DMS114 treated with DMSO at 0.1 percent for 48 hours (cell line): Measurements from ENCODE around the gene FNDC3B.
"Not testable (repeated sequence)": the region's sequence is repeated elsewhere in the genome, so short reads cannot be mapped to it uniquely, and the experiment has no call there.

ENCODE experiments used
- DNase-seq: peaks from one replicate; lab custom pipeline; 2025; ENCODE audit not compliant: unreplicated experiment; lab: John Stamatoyannopoulos, UW

The FNDC3B gene

DNA sequence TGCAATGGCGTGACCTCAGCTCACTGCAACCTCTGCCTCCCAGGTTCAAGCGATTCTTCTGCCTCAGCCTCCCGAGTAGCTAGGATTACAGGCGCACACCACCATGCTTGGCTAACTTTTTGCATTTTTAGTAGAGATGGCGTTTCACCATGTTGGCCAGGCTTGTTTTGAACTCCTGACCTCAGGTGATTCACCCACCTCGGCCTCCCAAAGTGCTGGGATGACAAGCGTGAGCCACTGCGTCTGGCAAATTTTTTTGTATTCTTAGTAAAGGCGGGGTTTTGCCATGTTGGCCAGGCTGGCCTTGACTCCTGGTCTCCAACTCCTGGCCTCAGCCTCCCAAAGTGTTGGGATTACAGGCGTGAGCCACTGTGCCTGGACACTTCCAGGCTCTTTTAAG lies 215.9 kb downstream of the FNDC3B start:
- not testable (repeated sequence) for DNase-seq

GRCh38 chr3:172256101-172256734 lies 216.8 kb downstream of the FNDC3B start:
- DNase-seq, result no peak

GRCh38 chr3:172257648-172258400 lies 218.4 kb downstream of the FNDC3B start:
- no peak for DNase-seq

DNA sequence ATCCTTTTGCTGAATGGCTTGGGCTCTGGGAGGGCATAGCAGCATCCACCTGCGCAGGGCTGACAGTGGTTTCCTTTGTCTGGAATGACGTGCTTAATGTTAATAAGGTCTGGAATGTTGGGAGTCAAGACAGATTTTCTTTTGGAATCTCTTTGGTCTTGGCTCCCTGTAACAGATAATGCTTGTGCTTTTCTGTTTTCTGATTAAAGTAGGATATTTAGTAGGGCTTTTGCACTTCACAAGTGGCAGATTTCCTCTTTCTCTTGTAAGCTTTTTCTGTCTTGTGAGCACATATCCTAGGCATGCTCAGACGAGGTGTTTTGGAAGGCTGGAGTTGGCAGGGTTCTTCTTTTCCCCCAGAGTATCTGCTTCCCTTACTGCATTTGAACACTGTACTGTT lies 219.2 kb downstream of the FNDC3B start:
- no peak for DNase-seq

DNA sequence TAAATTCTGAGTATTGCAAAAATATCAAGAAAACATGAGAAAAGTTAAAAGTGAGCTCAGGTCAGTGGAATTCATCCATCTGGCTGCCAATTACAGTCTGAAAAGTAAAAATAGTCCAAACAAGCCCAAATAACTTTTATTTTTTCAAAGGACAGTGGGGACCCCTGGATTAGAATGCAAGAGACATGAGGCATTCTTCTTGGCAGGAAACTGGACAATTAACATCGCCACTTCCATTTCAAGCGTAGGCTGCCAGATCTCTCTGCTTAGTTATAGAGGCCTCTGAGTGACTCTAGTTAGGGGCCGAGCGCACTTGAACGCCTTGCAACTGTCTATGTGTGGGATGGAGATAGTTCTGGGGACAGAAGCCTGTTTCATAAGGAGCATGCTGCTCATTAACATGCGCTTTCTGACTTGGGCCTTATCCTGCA lies 219.7 kb downstream of the FNDC3B start:
- no peak for DNase-seq

DNA sequence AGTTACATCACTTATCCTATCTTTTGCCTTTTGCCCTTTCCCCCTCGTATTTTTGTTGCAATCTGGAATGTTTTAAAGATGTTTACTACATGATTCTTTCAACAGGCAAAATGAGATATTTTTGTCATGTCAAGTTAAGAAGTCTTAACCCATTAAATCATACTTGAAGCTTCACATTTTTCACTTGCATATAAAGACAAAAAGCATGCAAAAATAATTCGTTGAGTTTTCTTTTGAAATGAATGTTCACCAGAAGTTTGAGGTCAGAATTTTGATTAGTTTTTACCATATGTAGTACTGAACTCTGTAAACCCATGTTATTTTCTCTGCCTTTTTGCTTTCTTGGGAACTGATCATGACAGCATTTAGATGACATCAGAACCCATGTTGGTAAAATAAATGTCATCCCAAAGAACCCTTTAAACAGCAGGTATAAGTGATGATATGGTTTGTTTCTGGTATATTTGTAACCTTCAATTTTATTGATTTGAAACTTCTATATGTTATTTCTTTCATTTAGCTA lies 220.4 kb downstream of the FNDC3B start:
- DNase-seq, result no peak

GRCh38 chr3:172260381-172260780 lies 221.0 kb downstream of the FNDC3B start:
- DNase-seq, result no peak

DNA sequence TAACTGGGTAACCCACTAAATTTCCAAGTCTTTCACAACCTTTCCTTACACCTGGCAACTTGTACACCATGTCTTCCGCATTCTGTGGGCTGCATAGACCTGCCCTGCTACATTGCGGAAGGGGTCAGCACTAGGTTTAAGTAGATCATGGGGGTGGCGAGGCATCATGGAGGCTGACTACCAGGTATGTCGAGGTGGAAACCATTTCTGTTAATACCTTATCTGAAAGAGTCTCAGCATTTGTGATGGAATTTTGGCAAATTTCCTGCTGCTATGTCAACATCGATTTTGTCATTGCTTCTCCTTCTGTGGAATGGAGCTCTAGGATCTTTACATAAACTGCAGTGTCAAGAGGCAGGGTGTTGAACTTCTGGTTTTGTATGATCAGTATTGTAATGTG lies 221.7 kb downstream of the FNDC3B start:
- no peak for DNase-seq

- no peak for DNase-seq
Measured at GRCh38 chr3:172262991-172263608, 223.7 kb downstream of the FNDC3B start.

DNA sequence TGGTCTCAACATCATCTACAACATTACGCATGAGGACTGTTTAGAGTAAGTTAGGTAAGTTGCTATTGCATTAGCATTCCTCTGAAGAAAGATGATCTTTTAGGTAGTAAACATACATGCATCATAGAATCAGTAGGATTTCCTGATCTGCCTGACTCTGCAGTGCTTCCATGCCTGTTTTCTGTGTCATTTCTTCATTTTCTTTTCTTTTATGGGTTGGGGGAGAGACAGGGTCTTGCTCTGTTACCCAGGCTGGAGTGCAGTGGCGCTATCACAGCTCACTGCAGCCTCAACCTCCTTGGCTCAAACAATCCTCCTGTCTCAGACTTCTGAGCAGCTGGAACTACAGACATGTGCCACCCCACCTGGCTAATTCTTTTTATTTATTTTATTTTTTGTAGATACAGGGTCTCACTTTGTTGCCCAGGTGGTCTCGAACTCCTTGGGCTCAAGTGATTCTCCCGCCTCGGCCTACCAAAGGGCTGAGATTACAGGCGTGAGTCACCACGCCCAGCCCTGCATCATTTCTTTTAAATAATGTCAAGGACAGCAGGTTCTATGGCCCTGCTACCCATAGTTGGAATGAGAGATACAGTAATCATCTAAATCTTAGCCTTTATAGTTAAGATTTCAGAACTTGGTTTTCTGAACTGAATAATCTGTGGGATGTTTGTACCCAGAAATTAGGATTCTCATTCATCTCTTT lies 224.6 kb downstream of the FNDC3B start:
- no peak for DNase-seq

DNA sequence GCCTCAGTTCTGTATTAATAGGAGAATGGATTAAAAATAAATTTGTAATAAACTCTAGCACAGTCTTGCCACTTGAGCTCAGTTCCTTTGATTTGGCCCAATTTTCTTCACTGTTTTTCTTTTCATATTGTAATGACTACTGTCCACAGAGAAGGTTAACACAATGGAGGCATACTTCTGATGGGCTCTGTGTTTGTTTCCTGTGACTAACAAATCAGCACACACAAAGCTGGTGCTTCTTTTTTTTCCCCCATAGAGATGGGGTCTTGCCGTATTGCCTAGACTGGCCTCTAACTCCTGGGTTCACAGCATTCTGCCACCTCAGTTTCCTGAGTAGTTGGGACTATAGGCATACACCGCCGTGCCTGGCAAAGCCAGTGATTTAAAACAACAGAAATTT lies 226.7 kb downstream of the FNDC3B start:
- DNase-seq, result no peak

DNA sequence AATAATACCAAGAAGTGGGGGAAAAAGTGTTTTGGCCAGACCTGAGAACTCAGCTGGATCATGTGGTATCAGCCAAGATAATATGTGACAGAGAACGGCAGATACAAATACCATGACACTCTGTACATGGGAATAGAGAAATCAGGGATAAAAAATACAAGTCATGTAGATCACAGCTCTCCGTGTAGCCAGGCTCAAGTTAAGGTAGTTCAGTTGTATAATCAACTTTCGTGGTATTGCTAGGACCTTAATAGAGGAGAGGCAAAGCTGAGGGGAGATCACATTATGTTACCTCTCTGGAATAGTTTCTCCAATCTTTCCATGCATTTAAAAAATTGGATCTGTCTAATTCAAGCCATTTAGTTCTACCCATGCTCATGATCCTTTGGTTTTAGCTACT lies 229.0 kb downstream of the FNDC3B start:
- DNase-seq, result no peak

- DNase-seq, result no peak
Measured at GRCh38 chr3:172268868-172269267, 229.5 kb downstream of the FNDC3B start.

- no peak for DNase-seq
Measured at GRCh38 chr3:172270557-172271166, 231.3 kb downstream of the FNDC3B start.

DNA sequence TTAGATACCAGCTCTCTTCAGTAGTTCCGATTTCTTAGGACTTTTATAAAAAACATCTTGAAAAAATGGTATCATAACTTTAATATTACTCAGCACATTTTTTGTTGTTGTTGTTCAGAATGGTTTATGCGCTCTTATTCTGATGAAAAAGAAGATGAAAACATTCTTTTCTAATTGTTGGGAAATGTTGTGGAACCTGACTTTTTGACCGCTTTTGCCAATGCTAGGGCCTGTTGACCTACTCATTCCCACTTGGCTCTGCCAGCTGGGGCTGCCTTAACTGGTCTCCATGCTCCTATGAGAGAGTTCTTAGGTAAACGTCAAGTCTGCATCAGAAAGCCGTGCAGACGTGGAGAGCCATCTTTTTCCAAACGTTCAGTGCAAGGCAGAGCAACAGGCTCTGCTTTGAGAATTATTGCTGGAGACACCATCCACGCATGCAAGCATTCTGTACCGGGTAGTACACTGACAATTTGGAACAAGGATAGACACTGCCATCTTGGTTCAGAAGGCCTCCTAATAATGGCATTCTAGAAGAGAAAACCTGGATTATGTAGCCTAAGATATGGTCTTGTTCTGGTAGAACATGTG lies 232.1 kb downstream of the FNDC3B start:
- DNase-seq, result no peak

DNA sequence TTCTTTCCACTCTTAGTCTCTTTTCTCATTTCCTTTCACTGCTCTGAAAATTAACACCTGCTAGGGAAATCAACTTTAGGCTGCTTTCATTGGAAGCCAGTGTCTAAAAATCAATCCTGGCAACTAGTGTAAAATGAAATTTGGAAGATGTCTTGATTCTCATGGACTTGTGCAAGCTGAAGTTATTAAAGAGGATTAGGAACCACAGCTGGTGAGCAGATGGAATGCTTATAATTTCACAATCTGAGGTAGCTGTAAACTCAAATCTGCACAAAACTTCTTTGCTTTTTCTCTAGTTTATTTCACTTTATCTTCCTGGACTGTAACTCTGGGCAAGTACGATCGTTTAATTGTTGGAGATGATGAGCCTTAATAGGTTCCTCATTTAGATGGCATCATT lies 233.3 kb downstream of the FNDC3B start:
- DNase-seq, result no peak

- no peak for DNase-seq
Measured at GRCh38 chr3:172273378-172273777, 234.0 kb downstream of the FNDC3B start.

DNA sequence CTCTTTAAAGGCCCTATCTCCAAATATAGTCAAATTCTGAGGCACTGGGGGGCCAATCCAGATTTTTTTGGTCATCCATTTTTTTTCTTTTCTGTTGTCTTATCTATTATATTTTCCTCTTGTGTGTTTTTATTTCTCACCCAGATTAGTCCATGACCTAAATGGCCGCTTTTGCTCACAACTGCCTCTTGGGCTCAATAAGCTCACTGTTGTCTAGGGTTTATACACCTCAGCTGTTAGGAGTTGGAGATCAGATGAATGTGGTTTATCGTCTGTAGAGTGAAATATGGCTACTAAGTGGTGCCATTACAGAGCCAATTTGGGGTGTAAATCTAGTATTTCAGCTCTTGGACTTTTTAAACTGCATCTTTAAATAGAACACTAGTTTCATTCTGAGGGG lies 235.5 kb downstream of the FNDC3B start:
- no peak for DNase-seq

DNA sequence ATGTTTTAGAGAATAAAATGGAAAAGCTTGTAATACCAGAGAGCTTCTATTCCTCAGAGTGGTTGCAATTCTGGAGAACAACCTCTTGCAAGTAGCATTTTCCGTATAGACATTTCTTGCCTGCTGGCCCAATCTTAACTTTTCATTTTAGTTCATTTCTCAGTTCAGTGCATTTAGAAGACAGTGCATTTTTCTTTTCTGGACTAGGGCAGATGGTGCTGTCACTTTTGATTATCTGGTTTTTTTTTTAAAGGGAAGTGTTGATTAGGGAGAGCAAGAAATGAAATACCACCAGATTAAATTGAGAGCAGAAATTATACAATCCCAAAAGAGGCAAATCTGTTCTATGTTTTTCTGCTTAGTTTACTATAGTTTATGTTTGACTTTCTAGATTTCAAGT lies 236.2 kb downstream of the FNDC3B start:
- DNase-seq, result no peak

GRCh38 chr3:172276103-172276502 lies 236.7 kb downstream of the FNDC3B start:
- DNase-seq, result no peak
